PC-9 (cell line): ENCODE results near the gene CTNNB1.

Experiments used
- EZH2 ChIP-seq: fragments of 200-600 bp; sonication (generic); IDR thresholded peaks from 2 replicates; pipeline ENCODE4 v1.8.0; 2017; ENCODE audit warnings: antibody characterized with exemption, low read depth
- TF ChIP-seq, protein P1 (sequence below): fragments of 200-600 bp; sonication (generic); conservative IDR thresholded peaks from 2 replicates; pipeline ENCODE4 v1.6.1; 2017; ENCODE audit warnings: mixed run types, antibody characterized with exemption, mild to moderate bottlenecking, moderate library complexity

DNA sequence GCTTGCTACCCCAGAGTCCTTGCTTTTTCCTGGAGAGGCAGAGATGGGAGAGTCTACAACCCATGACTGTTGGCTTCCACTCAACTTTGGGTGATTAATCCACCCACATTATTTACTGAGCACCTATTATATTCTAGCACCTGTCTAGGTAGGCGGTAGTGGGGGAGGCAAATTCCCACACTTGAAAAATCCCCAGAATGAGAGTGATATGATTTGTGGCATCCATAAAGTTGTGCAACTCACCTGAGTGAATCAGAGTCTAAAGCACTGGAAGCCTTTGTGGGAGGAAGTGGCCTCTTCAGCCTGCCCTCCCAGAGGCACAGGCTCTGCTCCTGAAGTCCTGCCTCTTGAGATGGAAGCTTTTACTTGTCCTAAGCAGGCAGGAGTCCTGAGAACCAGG lies 40.4 kb upstream of the CTNNB1 start:
- TF ChIP-seq, protein P1, sequence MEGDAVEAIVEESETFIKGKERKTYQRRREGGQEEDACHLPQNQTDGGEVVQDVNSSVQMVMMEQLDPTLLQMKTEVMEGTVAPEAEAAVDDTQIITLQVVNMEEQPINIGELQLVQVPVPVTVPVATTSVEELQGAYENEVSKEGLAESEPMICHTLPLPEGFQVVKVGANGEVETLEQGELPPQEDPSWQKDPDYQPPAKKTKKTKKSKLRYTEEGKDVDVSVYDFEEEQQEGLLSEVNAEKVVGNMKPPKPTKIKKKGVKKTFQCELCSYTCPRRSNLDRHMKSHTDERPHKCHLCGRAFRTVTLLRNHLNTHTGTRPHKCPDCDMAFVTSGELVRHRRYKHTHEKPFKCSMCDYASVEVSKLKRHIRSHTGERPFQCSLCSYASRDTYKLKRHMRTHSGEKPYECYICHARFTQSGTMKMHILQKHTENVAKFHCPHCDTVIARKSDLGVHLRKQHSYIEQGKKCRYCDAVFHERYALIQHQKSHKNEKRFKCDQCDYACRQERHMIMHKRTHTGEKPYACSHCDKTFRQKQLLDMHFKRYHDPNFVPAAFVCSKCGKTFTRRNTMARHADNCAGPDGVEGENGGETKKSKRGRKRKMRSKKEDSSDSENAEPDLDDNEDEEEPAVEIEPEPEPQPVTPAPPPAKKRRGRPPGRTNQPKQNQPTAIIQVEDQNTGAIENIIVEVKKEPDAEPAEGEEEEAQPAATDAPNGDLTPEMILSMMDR = no peak
- no peak for TF ChIP-seq EZH2
